H1 (cell line): ENCODE data around the gene GALNT18. TPM values are rescaled to one million over a fixed set of nuclear protein-coding genes. Genes with fewer than 3 reads are reported as not detected.

ENCODE experiments used
- CTCF ChIA-PET: fragments of 300-600 bp; sonication (Branson Sonifier 250); formaldehyde crosslinking; loops from one replicate; lab custom pipeline; 2021; ENCODE audit not compliant: partially characterized antibody; lab: Charles Lee
- POLR2A ChIA-PET: fragments of 300-600 bp; sonication (Branson Sonifier 250); formaldehyde crosslinking; loops from one replicate; lab custom pipeline; 2021; ENCODE audit warnings: inconsistent platforms; ENCODE audit not compliant: partially characterized antibody; lab: Charles Lee
- DNase-seq, 2 experiments: peaks; one replicate each; pipeline versions ENCODE4 v3.0.0 to v3.0.0-alpha.2; 2010 to 2022; ENCODE audit warnings: low spot score in 2 of 2, low read depth in 1 of 2, mixed read lengths in 1 of 2
- FAIRE-seq: peaks from 2 replicates; lab custom pipeline; 2011; peaks lifted over from hg19 to GRCh38; lab: Jason Lieb, UNC
- H2AFZ ChIP-seq: 2 replicates; pipeline ENCODE4 v1.8.1; 2012; ENCODE audit warnings: low read length, inconsistent platforms
- H2AK5ac ChIP-seq: 2 replicates; pipeline ENCODE4 v1.6.1; 2013; ENCODE audit warnings: low read depth, low read length
- H2BK120ac ChIP-seq: replicated peaks from 2 replicates; pipeline ENCODE3; 2013; ENCODE audit warnings: low read depth, low read length, inconsistent platforms
- H2BK12ac ChIP-seq: 2 replicates; pipeline ENCODE4 v1.6.1; 2013; ENCODE audit warnings: low read depth, low read length
- H2BK15ac ChIP-seq: 2 replicates; pipeline ENCODE4 v1.6.1; 2013; ENCODE audit warnings: low read length
- H2BK20ac ChIP-seq: 2 replicates; pipeline ENCODE4 v1.6.1; 2013; ENCODE audit warnings: low read length
- H2BK5ac ChIP-seq: 2 replicates; pipeline ENCODE4 v1.6.1; 2013; ENCODE audit warnings: low read depth, low read length
- H3K14ac ChIP-seq: 2 replicates; pipeline ENCODE4 v1.6.1; 2013; ENCODE audit warnings: inconsistent platforms; ENCODE audit not compliant: insufficient read length
- H3K18ac ChIP-seq: 2 replicates; pipeline ENCODE4 v1.6.1; 2013; ENCODE audit warnings: low read length; ENCODE audit errors: extremely low read depth
- H3K23ac ChIP-seq: 2 replicates; pipeline ENCODE4 v1.6.1; 2013; ENCODE audit warnings: inconsistent platforms; ENCODE audit not compliant: insufficient read length
- H3K23me2 ChIP-seq: 2 replicates; pipeline ENCODE4 v1.6.1; 2013; ENCODE audit warnings: low read depth, low read length
- H3K27ac ChIP-seq: 2 replicates; pipeline ENCODE4 v1.6.1; 2011; ENCODE audit warnings: low read depth, low read length, inconsistent platforms
- H3K27me3 ChIP-seq, 4 experiments: replicated peaks in 1 of 4; 1 replicate in 1 of 4; 2 replicates in 3 of 4; pipeline versions ENCODE4 v1.6.1 to v1.8.1; 2011 to 2013; ENCODE audit warnings: low read length in 3 of 4, mild to moderate bottlenecking in 3 of 4, inconsistent platforms in 2 of 4, mixed read lengths in 2 of 4, moderate library complexity in 1 of 4; ENCODE audit not compliant: control insufficient read depth in 3 of 4, insufficient read depth in 3 of 4; ENCODE audit errors: extremely low read depth in 1 of 4
- H3K36me3 ChIP-seq, 4 experiments: 2 replicates each; pipeline versions ENCODE4 v1.6.1 to v1.8.1; 2011 to 2013; ENCODE audit warnings: mild to moderate bottlenecking in 4 of 4, low read length in 3 of 4, moderate library complexity in 2 of 4, control low read depth in 1 of 4, inconsistent platforms in 1 of 4; ENCODE audit not compliant: insufficient read depth in 4 of 4, control insufficient read depth in 2 of 4
- H3K4ac ChIP-seq: replicated peaks from 2 replicates; pipeline ENCODE3; 2013; ENCODE audit warnings: low read length, low read depth, mixed read lengths, inconsistent platforms; ENCODE audit not compliant: insufficient read length
- H3K4me1 ChIP-seq, 4 experiments: replicated peaks in 1 of 4; 1 replicate in 1 of 4; 2 replicates in 3 of 4; pipeline versions ENCODE4 v1.6.1 to v1.8.1; 2011 to 2013; ENCODE audit warnings: low read length in 3 of 4, inconsistent platforms in 2 of 4, mixed read lengths in 1 of 4; ENCODE audit not compliant: insufficient read depth in 4 of 4, control insufficient read depth in 3 of 4
- H3K4me2 ChIP-seq, 2 experiments: 2 replicates each; pipeline versions ENCODE4 v1.6.1 to v1.8.1; 2011 to 2013; ENCODE audit warnings: low read depth in 2 of 2, low read length in 2 of 2, control low read depth in 1 of 2, inconsistent platforms in 1 of 2, mild to moderate bottlenecking in 1 of 2; ENCODE audit not compliant: insufficient read depth in 1 of 2
- H3K4me3 ChIP-seq, 4 experiments: fragments of 200-600, 300-600 bp in 1 of 4; sonication (generic), shearing (Covaris generic), sonication (Bioruptor Twin) in 1 of 4; 2 replicates each; pipeline versions ENCODE4 v1.5.1 to v1.8.1; 2011 to 2016; ENCODE audit warnings: low read length in 4 of 4, low read depth in 3 of 4, control low read depth in 2 of 4, inconsistent platforms in 2 of 4, mild to moderate bottlenecking in 2 of 4, mixed read lengths in 1 of 4, moderate library complexity in 1 of 4; ENCODE audit not compliant: insufficient read depth in 2 of 4; ENCODE audit errors: extremely low read depth in 1 of 4
- H3K56ac ChIP-seq: replicated peaks from 2 replicates; pipeline ENCODE3; 2013; ENCODE audit warnings: low read depth, mild to moderate bottlenecking, mixed read lengths, low read length, inconsistent platforms; ENCODE audit not compliant: insufficient read length
- H3K79me1 ChIP-seq: 2 replicates; pipeline ENCODE4 v1.6.1; 2013; ENCODE audit warnings: low read depth, low read length, control low read depth
- H3K79me2 ChIP-seq, 2 experiments: 2 replicates each; pipeline versions ENCODE4 v1.6.1 to v1.8.1; 2012 to 2013; ENCODE audit warnings: low read length in 2 of 2, mild to moderate bottlenecking in 2 of 2, inconsistent platforms in 1 of 2; ENCODE audit not compliant: insufficient read depth in 2 of 2, control insufficient read depth in 1 of 2
- H3K9ac ChIP-seq, 4 experiments: replicated peaks in 1 of 4; 1 replicate in 1 of 4; 2 replicates in 3 of 4; pipeline versions ENCODE4 v1.6.1 to v1.8.1; 2011 to 2013; ENCODE audit warnings: low read depth in 3 of 4, low read length in 3 of 4, control low read depth in 2 of 4, mild to moderate bottlenecking in 2 of 4, moderate library complexity in 2 of 4, inconsistent platforms in 1 of 4; ENCODE audit errors: extremely low read depth in 1 of 4
- H3K9me3 ChIP-seq, 2 experiments: 2 replicates each; pipeline versions ENCODE4 v1.6.1 to v1.8.1; 2012 to 2013; ENCODE audit warnings: mild to moderate bottlenecking in 2 of 2, moderate library complexity in 2 of 2, control low read depth in 1 of 2, inconsistent platforms in 1 of 2, low read depth in 1 of 2, low read length in 1 of 2, mixed read lengths in 1 of 2; ENCODE audit not compliant: insufficient read depth in 2 of 2
- H4K20me1 ChIP-seq, 2 experiments: replicated peaks in 1 of 2; 2 replicates each; pipeline versions ENCODE3 to v1.8.1; 2011 to 2013; ENCODE audit warnings: inconsistent platforms in 2 of 2, low read length in 2 of 2, mild to moderate bottlenecking in 1 of 2; ENCODE audit not compliant: insufficient read depth in 2 of 2, control insufficient read depth in 1 of 2
- H4K5ac ChIP-seq: 2 replicates; pipeline ENCODE4 v1.6.1; 2013; ENCODE audit warnings: low read length, low read depth, mixed read lengths, inconsistent platforms; ENCODE audit not compliant: insufficient read length
- H4K8ac ChIP-seq: 2 replicates; pipeline ENCODE4 v1.8.0; 2013; ENCODE audit warnings: mild to moderate bottlenecking, moderate library complexity, low read length, inconsistent platforms; ENCODE audit not compliant: insufficient read depth; ENCODE audit errors: extremely low read depth
- H4K91ac ChIP-seq: replicated peaks from 2 replicates; pipeline ENCODE3; 2013; ENCODE audit warnings: low read length, mixed read lengths, inconsistent platforms; ENCODE audit not compliant: insufficient read length
- KDM5A ChIP-seq: fragments of 200-600 bp; IDR thresholded peaks from 2 replicates; pipeline ENCODE4 v1.7.1; 2012; ENCODE audit warnings: mild to moderate bottlenecking, low read length, inconsistent platforms, mixed read lengths
- RBBP5 ChIP-seq: IDR thresholded peaks from 2 replicates; pipeline ENCODE4 v1.7.1; 2012; ENCODE audit warnings: low read depth, mild to moderate bottlenecking, inconsistent platforms, low read length, moderate library complexity, borderline replicate concordance
- WGBS, 2 experiments: shearing (Covaris generic) in 1 of 2; methylation state at CpG; one replicate each; pipeline versions ENCODE4 v1.1.6 to v1.1.7; 2013 to 2015; ENCODE audit warnings: low lambda C conversion rate in 2 of 2, mixed read lengths in 2 of 2, inconsistent platforms in 1 of 2, low coverage in 1 of 2, missing lambda C conversion rate in 1 of 2; ENCODE audit not compliant: insufficient replicate concordance in 2 of 2, insufficient coverage in 1 of 2, insufficient read length in 1 of 2; ENCODE audit errors: extremely low coverage in 1 of 2, missing lambda C conversion rate in 1 of 2; 5-methylcytosine and 5-hydroxymethylcytosine counted together
- polyA plus RNA-seq, 7 experiments: library from polyadenylated mRNA; depleted of rRNA in 3 of 7; stranded (reverse) in 5 of 7; unstranded in 2 of 7; fragments of >200 nt in 5 of 7; fragments of 200-250 nt in 2 of 7; gene quantifications; 1 replicate in 5 of 7; 2 replicates in 1 of 7; 4 replicates in 1 of 7; pipeline versions ENCODE4 v1.2.1 to v1.2.3, GENCODE V29; 2011 to 2013; ENCODE audit warnings: missing spikeins in 2 of 7, mixed read lengths in 2 of 7
- total RNA-seq: library from RNA; stranded (reverse); fragmentation: NEBNext Ultra II Directional; extraction: Animal tissue kit (Norgen Biotek cat#: 25700); gene quantifications from 2 replicates; pipeline ENCODE4 v1.2.1, GENCODE V29; 2021

GALNT18 gene
- total and polyA plus RNA-seq, 2 of the 8 experiments (the other 6 are each of a cell fraction or from before 2014, with no cell fraction given): 6.0 to 9.4 TPM

GRCh38 chr11:11636671-11637070, 14.9 kb upstream of the GALNT18 start:
- Histone ChIP-seq H3K79me1 (no peaks in the 10 kb centered on the region), H3K23ac (no peak overlapping the region), H3K23me2 (no peaks in the 10 kb centered on the region; the same call in 1 of the 2 replicates), H3K4me3 (no peak overlapping the region), H3K36me3 (no peaks in the 10 kb centered on the region), H2BK5ac (no peak overlapping the region), H3K18ac (no peak overlapping the region), H2BK12ac (no peak overlapping the region), H3K27me3 (no peaks in the 10 kb centered on the region; a peak in 1 of 7 replicates), H2BK120ac (no peak overlapping the region), H4K5ac (no peak overlapping the region), H2AFZ (no peak overlapping the region), H3K56ac (no peak overlapping the region), H3K4me2 (no peak overlapping the region), H3K4me1 (no peaks in the 10 kb centered on the region), H2BK15ac (no peak overlapping the region), H3K27ac (no peak overlapping the region), H4K8ac (no peak overlapping the region), H3K9me3 (peaks cover 0 to 4% of the 10 kb centered on the region in 2 experiments; a peak in 2 of 4 replicates), H3K9ac (no peak overlapping the region), H3K14ac (no peak overlapping the region), H3K4ac (no peak overlapping the region), H2AK5ac (no peak overlapping the region), H2BK20ac (no peak overlapping the region), H4K91ac (no peak overlapping the region), H4K20me1 (no peaks in the 10 kb centered on the region), H3K79me2 (no peaks in the 10 kb centered on the region)
- ChIA-PET POLR2A (no interaction called here), CTCF (interaction anchor here (0.9 kb wide), 1 partner anchor 29 kb away, joined by 3 read pairs; no protein-coding TSS in a partner anchor)
- FAIRE-seq: no peak
- DNase-seq: no peak
- 80% methylated on average over 3 of the region's 3 CpGs; no CpG with 5 or more reads in 1 of the 2 experiments for WGBS, 2 experiments
- no peak for TF ChIP-seq RBBP5
- TF ChIP-seq KDM5A: no peak
